Measurements from ENCODE around the gene MYH13.

DNA sequence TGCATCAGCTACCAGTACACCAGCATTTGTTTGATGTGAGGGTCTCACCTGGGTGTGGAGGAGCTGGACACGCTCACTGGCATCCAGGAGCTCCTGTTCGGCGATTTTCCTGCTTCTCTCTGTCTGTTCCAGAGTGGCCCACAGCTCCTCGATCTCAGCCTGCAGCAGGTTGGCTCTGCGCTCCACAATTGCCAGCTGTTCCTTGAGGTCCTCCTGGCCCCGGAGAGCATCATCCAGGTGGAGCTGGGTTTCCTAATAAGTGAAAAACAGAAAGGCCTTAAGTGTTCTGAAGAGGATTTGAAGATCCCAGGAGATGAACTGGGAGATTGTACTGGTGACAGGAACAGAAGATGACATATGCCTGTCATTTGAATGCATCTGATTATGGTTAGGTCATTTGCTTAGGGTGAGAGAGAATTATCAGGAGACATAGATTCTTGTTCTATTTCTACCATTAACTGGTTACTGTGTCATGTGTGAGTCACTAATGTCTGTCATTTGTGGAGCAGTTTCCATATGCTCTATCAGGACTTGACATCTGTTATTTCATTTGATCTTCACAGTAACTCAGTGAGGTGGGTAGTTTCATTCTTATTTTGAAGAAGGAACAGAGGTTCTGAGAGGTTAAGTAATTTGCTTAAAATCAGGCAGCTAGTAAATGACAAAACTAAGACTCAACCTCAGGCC is 21.5 kb upstream of the MYH13 start:
- TF ChIP-seq, protein P1, sequence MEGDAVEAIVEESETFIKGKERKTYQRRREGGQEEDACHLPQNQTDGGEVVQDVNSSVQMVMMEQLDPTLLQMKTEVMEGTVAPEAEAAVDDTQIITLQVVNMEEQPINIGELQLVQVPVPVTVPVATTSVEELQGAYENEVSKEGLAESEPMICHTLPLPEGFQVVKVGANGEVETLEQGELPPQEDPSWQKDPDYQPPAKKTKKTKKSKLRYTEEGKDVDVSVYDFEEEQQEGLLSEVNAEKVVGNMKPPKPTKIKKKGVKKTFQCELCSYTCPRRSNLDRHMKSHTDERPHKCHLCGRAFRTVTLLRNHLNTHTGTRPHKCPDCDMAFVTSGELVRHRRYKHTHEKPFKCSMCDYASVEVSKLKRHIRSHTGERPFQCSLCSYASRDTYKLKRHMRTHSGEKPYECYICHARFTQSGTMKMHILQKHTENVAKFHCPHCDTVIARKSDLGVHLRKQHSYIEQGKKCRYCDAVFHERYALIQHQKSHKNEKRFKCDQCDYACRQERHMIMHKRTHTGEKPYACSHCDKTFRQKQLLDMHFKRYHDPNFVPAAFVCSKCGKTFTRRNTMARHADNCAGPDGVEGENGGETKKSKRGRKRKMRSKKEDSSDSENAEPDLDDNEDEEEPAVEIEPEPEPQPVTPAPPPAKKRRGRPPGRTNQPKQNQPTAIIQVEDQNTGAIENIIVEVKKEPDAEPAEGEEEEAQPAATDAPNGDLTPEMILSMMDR (IDR thresholded peaks at IDR 0.05), result no peak
- no peak for TF ChIP-seq POLR2A (IDR thresholded peaks at IDR 0.05)
